GM12872 (cell line): ENCODE data around the gene TICRR.

ENCODE experiments used
- CTCF ChIP-seq: IDR thresholded peaks from 3 replicates; pipeline ENCODE4 v1.5.1; 2011; ENCODE audit warnings: low read depth, mild to moderate bottlenecking, low read length, moderate library complexity; ENCODE audit not compliant: insufficient read depth

The TICRR gene

GRCh38 chr15:89660556-89660955, 85.3 kb downstream of the TICRR start:
- no peak for TF ChIP-seq CTCF

DNA sequence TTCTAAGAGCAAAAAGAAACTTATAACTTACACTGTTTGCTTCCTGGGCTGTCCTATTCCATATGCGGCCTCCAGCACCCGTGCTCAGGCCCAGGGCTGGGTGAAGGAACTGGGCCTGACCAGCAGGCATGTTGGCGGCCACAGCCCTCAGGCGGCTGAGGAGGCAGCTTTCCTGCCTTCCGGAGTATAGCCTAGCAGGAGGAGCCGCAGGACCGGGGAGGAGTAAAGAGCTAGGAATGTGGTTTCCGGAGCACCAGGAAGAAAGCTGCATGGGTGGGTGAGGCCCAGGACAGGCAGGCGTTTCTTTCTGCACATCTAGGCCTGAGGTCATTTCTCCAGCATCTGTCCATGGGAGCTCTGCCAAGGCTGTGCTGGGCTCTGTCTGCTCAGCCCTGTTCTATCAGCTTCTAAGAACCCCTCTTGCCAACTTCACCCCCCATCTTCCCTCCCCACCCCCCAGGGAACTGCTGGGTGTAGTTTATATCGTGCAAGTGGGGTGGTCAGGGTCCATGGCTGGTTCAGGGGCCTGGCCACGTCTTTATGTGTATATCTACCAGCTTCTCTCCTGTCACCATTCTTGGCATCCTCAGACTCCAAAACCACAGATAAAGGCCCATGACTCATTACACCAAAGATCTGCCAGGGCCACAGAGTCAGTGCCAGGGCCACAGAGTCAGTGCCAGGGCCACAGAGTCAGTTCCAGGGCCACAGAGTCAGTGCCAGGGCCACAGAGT, 87.8 kb downstream of the TICRR start:
- TF ChIP-seq CTCF: no peak

GRCh38 chr15:89664441-89665350, 89.4 kb downstream of the TICRR start:
- TF ChIP-seq CTCF: no peak

GRCh38 chr15:89665449-89666181, 90.3 kb downstream of the TICRR start:
- no peak for TF ChIP-seq CTCF

- no peak for TF ChIP-seq CTCF
Measured at GRCh38 chr15:89666184-89666857, 91.1 kb downstream of the TICRR start.

GRCh38 chr15:89666858-89667705, 91.8 kb downstream of the TICRR start:
- TF ChIP-seq CTCF: no peak
